Astrocyte of the spinal cord (primary cell): ENCODE data around the gene ARCN1.

Source experiments
- DNase-seq: peaks from one replicate; pipeline ENCODE4 v3.0.0; 2011; ENCODE audit warnings: low read depth, low spot score
- H3K4me3 ChIP-seq: 2 replicates; pipeline ENCODE4 v1.5.1; 2011; ENCODE audit warnings: low read depth, mild to moderate bottlenecking, low read length, moderate library complexity
- CTCF ChIP-seq: IDR thresholded peaks from 2 replicates; pipeline ENCODE4 v1.5.1; 2012; ENCODE audit warnings: low read depth, mild to moderate bottlenecking, low read length, inconsistent platforms
- in situ Hi-C: cut with HindIII; loops from 2 replicates; pipeline ENCODE4 v1.10.0; 2017; ENCODE audit warnings: low sequenced_read_pairs

ARCN1 gene

DNA sequence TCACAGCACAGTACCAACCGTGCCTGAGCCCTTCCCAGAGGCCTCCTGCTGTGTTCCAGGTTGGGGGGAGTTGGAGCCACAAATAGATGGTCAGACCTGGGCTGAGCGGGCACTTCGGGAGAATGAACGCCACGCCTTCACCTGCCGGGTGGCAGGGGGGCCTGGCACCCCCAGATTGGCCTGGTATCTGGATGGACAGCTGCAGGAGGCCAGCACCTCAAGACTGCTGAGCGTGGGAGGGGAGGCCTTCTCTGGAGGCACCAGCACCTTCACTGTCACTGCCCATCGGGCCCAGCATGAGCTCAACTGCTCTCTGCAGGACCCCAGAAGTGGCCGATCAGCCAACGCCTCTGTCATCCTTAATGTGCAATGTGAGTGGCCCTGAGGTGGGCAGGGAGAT, 40.1 kb upstream of the ARCN1 start:
- DNase-seq = no peak
- in situ Hi-C loops = no loop called here
- TF ChIP-seq CTCF = no peak
- peak overlapping the region; percentile 79 for H3K4me3 ChIP-seq

GRCh38 chr11:118532852-118533768, 39.1 kb upstream of the ARCN1 start:
- TF ChIP-seq CTCF = no peak
- no peak for DNase-seq
- in situ Hi-C loops = no loop called here
- H3K4me3 ChIP-seq = no peak overlapping the region

DNA sequence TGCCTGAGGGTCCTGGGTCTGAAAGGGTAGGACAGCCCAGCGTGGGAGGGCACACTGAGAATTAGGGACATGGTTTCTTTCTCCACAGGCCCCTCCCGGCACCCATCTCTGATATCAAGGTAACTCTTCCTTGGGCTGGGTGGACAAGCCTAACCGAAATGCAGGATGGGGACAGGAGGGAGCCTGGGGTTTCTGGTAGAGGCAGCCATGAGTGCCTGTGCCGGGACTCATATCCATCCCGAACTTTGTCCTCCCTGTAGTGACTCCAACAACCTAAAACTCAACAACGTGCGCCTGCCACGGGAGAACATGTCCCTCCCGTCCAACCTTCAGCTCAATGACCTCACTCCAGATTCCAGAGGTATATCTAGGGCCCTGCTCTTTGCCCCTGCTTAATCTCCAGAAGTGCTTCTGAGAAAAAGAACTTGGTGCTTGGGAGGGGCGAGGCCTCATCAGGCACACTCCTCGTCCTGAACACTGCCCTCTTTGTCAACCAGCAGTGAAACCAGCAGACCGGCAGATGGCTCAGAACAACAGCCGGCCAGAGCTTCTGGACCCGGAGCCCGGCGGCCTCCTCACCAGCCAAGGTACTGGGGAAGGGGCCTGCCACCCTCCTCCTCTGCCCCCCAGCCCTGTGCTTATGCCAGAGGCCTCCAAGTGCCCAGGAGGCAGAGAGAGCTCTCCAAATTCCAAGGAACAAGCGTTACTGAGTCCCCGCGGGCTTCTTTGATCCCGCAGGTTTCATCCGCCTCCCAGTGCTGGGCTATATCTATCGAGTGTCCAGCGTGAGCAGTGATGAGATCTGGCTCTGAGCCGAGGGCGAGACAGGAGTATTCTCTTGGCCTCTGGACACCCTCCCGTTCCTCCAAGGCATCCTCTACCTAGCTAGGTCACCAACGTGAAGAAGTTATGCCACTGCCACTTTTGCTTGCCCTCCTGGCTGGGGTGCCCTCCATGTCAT, 38.2 kb upstream of the ARCN1 start:
- no peak overlapping the region for H3K4me3 ChIP-seq
- DNase-seq = no peak
- in situ Hi-C loops = no loop called here
- no peak for TF ChIP-seq CTCF

DNA sequence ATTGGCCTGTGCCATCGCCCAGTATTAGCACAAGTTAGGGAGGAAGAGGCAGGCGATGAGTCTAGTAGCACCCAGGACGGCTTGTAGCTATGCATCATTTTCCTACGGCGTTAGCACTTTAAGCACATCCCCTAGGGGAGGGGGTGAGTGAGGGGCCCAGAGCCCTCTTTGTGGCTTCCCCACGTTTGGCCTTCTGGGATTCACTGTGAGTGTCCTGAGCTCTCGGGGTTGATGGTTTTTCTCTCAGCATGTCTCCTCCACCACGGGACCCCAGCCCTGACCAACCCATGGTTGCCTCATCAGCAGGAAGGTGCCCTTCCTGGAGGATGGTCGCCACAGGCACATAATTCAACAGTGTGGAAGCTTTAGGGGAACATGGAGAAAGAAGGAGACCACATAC, 36.9 kb upstream of the ARCN1 start:
- no peak overlapping the region for H3K4me3 ChIP-seq
- no peak for DNase-seq
- no peak for TF ChIP-seq CTCF
- in situ Hi-C loops = no loop called here

DNA sequence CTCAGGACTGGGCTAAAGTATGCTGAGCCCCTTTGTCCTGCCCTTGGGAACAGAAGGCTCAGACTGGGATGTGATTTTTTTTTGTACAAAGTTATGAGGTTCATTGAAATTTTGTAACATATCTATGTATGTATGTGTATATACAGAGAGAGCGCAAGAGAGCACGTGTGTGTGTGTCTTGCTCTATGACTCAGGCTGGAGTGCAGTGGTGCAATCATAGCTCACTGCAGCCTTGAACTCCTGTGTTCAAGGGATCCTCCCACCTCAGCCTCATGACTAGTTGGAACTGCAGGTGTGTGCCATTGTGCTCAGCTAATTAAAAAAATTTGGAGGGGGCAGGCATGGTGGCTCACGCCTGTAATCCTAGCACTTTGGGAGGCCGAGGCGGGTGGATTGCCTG, 35.5 kb upstream of the ARCN1 start:
- in situ Hi-C loops = no loop called here
- TF ChIP-seq CTCF = no peak
- no peak overlapping the region for H3K4me3 ChIP-seq
- no peak for DNase-seq

DNA sequence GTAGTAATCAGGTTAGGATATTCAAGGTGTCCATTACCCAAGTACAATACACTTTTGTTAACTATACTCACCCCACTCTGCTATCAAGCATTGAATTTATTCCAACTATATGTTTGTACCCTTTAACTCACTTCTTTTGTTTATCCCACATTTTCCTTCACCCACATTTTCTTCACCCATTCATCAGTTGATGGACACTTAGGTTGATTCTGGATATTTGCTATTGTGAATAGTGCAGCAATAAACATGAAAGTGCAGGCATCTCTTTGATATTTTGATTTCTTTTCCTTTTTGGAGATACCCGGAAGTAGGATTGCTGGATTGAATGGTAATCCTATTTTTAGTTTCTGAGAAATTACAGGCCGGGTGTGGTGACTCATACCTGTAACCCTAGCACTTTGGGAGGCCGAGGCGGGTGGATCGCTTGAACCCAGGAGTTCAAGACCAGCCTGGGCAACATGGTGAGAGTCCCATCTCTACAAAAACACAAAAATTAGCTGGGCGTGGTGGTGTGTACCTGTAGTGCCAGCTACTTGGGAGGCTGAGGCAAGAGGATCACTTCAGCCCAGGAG, 34.7 kb upstream of the ARCN1 start:
- TF ChIP-seq CTCF = no peak
- no peak for DNase-seq
- in situ Hi-C loops = no loop called here
- no peak overlapping the region for H3K4me3 ChIP-seq
